Subcutaneous adipose tissue (tissue), 4 donors: ENCODE measurements around the gene RAPGEF6. TPM values are rescaled to one million over a fixed set of nuclear protein-coding genes. Genes with fewer than 3 reads are reported as not detected.

ENCODE experiments used
- CTCF ChIP-seq: fragments of 450-650 bp; IDR thresholded peaks from one replicate; pipeline ENCODE4 v1.5.1; 2016; ENCODE audit warnings: low read depth, mild to moderate bottlenecking, control low read depth, antibody characterized with exemption, moderate library complexity
- total RNA-seq, 4 donors: library from RNA; depleted of rRNA; stranded (reverse); fragments of >200 nt; gene quantifications; one replicate each; pipeline ENCODE4 v1.1.0, GENCODE V29; 2016

Gene RAPGEF6
- total RNA-seq, 4 donors from 2014 or later, result 18.1 to 26.6 (median 22.0) TPM

- TF ChIP-seq CTCF, result no peak
Measured at GRCh38 chr5:131641494-131641893, 6.5 kb upstream of the RAPGEF6 start.

- TF ChIP-seq CTCF, result no peak
Measured at GRCh38 chr5:131640043-131640856, 5.2 kb upstream of the RAPGEF6 start.

- no peak for TF ChIP-seq CTCF
Measured at GRCh38 chr5:131639148-131639547, 4.1 kb upstream of the RAPGEF6 start.

GRCh38 chr5:131637694-131638093 is 2.7 kb upstream of the RAPGEF6 start:
- no peak for TF ChIP-seq CTCF

- TF ChIP-seq CTCF, result no peak
Measured at GRCh38 chr5:131635684-131636572, 899 bp upstream of the RAPGEF6 start.

GRCh38 chr5:131634666-131634995 is 398 bp downstream of the RAPGEF6 start:
- no peak for TF ChIP-seq CTCF

- no peak for TF ChIP-seq CTCF
Measured at GRCh38 chr5:131634238-131634637, 791 bp downstream of the RAPGEF6 start.
